GM18520 (cell line): ENCODE data around the gene SPATA13.

Experiments
- ATAC-seq: cut with Tn5 transposase; IDR thresholded peaks from one replicate; pipeline ENCODE4 v1.9.1; 2021; ENCODE audit not compliant: unreplicated experiment

SPATA13 gene

DNA sequence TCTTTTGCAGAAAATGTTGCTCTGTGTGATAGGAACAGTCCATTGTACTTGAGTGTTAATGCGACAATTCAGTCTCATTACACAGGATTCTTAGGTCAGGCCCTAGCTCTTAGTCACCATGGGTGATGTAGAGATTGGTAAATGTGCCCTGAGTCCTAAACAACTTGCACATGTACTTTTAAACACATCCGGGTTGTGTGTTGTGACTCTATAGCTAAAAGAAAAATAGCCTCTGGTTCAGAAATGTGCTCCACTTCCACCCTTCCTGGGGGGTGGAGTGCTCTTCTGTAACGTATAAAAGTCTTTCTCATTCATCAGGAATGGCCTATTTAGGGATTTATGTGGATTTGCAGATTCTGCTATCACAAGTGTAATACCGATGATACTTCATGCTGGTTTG lies 5.2 kb downstream of the SPATA13 start:
- no peak for ATAC-seq

DNA sequence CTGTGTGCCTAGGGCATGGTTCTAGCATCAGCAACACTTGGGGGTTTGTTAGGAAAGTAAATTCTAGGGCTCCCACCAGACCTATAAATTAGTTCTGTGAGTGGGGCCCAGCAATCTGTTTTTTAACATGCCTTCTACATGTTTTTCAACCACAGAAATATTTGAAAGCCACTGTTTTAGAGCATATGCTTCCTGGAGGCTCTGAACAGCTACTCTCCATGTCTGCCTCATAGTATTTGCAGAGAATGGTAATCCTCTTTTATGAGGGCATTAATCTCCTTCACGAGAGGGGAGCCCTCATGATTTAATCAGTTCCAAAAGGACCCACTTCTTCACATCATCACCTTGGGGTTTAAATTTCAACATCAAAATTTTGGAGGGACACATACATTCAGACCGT lies 6.0 kb downstream of the SPATA13 start:
- no peak for ATAC-seq

DNA sequence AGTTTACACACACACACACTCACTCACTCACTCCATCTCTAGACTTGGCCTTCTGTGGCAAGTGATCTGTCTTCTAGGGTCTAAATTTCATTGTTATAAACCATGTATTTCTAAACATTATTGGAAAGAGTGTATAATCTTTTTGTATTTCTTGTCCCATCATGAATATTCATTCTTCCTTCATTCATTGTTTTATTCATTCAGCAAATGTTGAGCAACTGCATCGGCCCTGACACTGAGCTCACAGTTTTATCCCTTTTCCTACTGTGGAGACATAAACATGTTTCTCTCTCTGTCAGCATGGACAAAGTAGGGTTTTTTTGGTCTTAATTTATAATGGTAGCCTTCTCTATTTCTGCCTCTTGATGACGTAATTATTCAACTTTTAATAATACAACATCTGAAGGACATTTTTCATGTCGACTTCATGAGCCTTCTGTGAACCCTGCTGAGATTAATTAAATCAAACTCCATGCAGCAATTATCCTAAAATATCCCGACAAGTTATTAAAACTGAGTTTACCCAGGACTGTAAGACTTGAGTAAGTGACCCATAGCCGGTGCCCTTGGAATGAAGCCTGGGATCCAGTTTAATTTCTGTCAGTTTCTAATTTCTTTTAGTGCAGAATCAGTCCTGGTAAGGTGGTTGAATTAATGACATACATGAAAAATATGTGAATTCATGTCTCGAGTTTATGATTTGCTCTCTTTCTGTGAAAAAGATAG lies 7.3 kb downstream of the SPATA13 start:
- no peak for ATAC-seq

DNA sequence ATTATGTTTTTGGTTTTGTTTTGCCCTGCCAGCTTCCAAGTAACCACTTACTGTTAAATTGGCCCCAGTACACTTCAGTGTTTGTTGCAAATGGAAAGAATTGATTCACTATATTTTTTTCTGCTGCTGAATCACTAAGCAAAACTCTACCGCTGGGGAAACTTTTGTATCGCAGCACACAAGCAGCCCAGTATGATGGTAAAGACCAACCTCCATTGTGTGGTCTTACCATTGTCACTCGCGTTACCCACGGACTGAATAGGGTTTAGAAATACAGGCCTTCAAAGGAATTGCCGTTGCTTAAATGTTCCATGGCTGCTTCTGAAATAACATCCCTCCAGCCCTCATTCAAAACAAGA lies 7.9 kb downstream of the SPATA13 start:
- no peak for ATAC-seq

DNA sequence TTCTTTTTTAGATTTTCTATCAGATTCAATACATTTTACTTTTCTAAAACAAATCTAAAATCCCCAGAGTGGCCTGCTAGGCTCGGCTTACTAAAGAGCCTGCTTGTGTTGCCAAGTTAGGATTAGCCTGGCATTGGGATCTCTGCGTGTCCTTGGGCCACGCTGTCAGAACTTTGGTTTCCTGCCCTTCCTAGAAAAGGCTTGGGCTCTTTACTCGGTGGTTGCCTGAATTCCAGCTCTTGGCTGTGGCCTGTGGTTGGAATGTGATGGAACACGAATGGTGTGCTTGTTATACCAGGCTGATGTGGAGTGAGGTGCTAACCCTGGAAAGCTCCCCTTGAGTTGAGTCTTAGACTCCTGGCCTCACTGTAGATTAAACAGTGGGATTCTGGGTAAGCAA lies 8.5 kb downstream of the SPATA13 start:
- no peak for ATAC-seq

DNA sequence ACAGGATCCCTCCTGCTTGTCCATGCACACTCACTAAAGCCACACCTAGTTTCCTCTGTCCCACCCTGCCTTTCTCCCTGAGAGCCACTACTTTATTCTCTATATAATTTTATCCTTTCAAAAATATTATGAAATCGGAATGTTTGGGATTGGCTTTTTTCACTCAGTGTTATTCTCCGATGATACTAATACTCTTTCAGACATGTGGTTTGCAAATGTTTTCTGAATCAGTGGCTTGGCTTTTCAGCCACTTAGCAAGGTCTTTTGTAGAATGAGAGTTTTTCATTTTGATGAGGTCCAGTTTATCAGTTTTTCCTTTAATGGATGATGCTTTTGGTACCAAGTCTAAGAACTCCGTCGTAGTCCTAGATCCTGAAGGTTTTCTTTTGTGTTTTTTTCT lies 11.6 kb downstream of the SPATA13 start:
- no peak for ATAC-seq

DNA sequence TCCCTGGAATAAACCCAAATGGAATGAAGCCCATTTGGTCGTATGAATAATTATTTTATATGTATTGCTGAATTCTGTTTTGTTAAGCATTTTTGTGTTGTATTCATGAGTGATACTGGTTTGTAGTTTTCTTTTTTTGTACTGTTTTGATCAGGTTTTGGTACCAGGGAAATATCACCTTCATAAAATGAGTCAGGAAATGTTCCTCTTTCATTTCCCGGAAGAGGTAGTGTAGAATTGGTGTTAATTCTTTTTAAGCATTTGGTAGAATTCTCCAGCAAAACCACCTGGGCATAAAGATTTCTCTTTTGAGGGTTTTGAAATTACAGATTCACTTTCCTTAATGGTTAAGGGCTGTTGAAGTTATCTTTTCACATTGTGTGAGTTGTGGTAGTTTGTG lies 13.3 kb downstream of the SPATA13 start:
- ATAC-seq: no peak

DNA sequence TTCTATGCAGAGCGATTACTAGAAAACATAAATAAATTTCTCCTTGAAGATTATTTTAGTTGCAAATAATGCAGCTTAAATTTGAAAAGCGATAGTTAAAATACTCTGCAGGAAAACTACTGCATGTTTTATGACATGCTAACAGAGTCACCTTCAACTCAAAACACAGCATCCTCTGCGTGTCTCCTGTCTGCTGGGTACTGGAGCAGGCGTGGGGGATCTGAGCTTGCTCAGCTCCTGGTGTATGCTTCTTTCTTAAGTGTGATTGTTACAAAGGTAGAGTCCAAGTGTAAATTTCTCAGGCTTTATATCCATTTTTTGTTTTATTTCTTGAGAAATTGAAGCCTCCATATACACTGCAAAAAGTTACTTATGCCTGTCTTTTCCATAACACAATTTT lies 15.3 kb downstream of the SPATA13 start:
- ATAC-seq: no peak

DNA sequence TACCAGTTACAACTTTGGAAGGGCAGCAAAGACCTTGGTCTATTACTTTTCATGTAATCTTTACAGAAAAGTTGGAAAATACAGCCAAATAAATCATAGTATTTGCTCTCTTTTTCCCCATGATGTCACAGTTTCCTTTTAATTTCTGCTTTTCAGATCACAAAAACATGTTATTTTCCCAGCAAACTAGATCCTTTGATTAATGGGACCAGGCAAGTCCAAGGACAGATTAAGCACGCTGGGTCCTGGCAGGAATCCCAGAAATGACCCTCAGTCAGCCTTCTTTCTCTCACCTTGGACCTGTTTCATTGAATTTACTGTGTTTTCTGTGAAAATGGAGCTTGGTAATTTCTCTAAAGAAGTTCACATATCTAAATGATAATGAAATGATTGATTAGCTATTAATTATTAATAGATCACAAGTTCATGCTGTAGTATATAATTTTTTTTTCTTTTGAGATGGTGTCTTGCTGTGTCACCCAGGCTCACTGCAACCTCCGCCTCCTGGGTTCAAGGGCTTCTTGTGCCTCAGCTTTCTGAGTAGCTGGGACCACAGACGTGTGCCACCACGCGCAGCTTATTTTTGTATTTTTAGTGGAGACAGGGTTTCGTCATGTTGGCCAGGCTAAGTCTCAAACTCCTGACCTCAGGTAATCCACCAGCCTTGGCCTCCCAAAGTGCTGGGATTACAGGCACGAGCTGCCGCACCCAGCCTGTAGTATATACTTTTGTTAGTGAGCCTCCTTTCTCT lies 16.0 kb downstream of the SPATA13 start:
- ATAC-seq: no peak

DNA sequence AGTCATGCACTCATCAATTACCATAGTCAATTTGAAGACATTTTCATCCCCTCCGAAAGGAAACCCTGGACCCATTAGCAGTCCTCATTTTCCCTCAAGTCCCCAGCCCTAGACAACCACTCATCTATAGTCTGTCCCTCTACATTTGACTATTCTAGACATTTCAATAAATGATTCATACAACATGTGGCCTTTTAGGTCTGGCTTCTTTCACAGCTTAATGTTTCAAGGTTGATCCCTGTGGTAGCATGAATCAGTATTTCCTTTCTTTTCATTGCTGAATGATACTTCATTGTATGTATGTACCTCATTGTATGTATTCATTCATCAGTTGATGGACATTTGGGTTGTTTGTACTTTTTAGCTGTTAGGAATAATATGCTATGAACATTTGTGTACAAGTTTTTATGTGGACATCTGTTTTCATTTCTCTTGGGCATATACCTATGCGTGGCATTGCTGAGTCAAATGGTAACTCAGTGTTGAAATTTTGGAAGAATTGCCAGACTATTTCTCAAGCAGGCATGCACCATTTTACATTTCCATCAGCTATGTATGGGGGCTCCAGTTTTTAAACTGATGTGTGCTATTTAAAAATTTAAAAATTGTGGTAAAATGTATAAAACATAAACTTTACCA lies 18.4 kb downstream of the SPATA13 start:
- no peak for ATAC-seq

DNA sequence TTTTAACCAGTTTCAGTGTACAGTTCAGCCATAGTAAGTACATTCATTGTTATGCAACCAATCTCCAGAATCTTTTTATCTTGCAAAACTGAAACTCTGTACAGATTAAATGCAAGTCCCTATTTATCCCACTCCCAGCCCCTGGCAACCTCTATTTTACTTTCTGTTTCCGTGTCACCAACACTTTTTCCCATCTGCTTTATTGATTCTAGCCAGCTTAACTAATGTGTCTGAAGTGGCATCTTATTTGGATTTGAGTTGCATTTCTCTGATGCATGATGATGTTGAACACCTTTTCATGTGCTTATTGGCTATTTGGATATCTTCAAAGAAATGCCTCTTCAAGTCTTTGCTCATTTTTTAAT lies 18.9 kb downstream of the SPATA13 start:
- no peak for ATAC-seq

DNA sequence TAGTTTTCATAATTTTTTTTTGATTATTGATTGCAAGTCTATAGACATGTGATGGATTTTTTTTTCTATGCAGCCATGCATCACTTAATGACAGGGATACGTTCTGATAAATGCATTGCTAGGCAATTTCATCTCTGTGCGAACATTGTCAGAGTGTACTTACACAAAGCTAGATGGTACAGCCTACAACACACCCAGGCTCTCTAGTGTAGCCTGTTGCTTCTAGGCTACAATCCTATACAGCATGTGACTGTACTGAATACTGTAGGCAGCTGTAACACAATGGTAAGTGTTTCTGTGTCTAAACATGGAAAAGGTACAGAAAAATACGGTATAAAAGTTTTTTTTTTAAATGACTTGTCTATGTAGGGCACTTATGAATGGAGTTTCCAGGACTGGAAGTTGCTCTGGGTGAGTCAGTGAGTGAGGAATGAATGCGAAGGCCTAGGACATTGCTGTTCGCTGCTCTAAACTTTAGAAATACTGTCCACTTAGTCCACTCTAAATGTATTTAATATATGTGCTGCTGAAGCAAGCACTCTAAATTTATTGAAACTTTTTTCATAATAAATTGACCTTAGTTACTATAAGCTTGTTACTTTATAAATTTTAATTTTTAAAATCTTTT lies 20.3 kb downstream of the SPATA13 start:
- ATAC-seq: no peak

DNA sequence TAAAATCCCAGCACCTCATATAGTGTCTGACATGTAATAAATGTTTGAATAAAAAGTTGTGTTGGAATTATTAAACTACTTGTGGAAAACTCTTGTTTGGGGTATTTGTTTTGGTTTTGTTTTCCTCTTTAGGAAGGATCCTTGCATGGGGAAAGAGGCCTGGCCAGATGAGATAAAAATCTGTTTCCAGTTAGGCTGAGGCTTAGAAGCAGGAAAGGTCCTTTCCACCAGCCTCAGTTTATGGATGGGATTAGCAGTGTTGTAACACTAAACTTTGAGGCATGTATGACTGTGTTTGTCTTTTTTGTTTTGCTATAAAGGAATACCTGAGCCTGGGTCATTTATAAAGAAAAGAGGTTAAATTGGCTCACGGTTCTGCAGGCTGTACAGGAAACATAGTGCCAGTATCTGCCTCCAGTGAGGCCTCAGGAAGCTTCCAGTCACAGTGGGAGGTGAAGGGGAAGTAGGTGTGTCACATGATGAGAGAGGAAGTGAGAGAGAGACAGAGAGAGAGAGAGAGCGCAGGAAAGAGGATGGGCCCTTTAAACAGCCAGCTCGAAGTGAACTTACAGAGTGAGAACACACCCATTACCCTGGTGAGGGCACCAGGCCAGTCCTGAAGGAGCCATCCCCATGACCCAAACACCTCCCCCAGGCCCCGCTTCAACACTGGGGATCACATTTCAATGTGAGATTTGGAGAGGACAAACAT lies 21.6 kb downstream of the SPATA13 start:
- no peak for ATAC-seq

DNA sequence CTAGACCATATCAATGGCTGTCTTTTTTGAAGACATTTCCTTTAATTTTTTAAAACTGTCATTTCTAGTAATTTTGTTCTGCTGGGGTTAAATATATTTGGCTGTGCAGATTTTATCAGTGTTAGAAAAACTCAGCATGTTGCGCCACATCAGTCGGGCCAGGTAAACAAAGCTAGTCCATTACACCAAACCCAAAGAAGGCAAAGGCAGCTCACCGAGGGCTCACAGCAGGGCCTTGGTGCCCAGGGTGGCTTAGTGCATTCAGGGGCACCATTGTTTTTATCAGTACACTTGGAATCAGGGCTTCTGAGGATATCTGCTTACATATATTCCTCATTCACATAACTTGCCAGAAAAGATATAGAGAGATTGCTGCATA lies 22.2 kb downstream of the SPATA13 start:
- no peak for ATAC-seq

DNA sequence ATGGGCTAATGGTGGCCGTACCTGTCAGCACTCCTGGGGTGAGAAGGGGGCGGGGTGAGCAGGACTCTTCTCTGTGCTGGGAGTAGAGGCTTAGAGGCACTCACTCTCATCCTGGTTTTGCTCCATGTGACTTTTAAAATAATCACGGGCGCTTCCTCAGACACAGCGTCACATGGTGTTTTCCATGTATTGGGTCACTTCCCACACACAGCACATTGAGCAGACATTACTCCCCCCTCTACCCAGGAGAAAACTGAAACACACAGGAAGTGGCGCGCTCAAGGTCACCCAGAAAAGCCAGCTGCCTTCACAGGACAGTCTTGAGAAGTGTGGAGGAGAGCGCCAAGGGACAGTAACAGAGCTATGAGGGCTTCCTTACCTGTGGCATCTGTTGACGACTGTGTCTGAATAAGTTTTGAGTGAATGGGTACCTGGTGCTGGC lies 23.2 kb downstream of the SPATA13 start:
- no peak for ATAC-seq

DNA sequence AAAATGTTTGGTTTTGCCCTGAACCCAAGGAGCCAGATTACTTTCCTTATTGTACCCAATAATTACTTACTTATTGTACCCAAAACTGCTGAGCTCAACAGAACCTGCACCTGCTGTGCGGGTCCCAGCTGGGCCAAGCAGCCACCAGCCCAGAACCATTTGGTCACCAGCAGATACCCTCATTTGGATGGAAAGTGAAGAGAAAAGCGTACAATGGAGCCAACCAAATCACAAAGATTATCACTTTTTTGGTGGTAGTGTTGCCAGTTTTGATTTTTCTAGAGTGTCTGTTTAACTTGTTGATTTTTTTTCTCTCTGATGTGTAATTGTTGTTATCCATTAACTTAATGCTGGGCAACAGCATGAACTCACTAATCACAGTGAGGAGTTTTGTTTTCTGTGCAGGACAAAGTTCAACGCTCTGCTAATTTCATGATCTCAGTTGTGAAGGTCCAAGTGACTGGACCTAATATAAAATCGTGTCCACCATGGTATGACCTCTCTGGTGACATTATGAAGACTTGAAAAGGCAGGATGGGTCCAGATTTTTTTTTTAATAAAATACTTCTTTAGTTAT lies 23.8 kb downstream of the SPATA13 start:
- no peak for ATAC-seq

DNA sequence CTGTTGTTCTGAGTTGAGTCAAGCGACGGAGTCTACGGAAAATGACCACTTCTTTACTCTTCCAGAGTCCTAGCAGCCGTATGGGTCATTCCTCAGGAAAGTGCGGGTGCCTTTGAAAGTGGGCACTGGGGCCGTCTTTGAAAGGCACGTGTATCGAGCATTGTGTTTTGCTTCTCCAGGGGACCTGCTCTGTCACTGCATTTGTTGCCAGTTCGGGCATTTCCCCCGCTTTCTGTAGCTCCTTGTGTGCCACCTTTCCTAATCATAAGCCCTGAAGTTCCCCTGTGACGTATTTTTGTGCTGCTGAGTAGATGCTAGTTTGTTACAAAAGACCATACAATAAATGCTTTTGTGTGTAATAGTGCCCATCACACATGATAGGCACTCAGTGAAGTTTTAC lies 24.4 kb downstream of the SPATA13 start:
- ATAC-seq: no peak

DNA sequence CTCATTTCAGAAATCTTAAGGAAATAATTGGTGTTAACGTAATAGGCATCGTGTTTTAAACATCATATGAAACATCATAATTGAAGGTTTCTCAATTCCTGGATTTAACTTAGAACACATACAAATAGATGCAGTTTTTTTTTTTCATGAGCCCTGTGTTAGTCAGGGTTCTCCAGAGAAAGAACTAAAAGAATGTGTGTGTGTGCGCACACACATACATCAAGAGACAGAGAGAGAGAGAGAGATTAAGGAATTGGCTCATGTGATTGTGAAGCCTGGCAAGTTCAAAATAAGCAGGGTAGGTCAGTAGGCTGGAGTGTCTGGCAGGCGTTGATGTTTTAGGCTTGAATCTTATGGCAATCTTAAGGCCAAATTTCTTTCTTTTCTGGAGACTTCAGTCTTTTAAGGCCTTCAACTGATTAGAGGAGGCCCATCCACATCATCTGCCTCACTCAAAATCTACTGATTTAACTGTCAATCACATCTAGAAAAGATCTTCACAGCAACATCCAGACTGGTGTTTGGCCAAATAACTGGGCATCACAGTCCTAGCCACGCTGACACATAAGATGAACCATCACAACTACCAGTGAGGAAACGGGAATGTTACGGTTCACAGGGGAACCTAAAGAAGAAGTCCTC lies 25.2 kb downstream of the SPATA13 start:
- no peak for ATAC-seq

DNA sequence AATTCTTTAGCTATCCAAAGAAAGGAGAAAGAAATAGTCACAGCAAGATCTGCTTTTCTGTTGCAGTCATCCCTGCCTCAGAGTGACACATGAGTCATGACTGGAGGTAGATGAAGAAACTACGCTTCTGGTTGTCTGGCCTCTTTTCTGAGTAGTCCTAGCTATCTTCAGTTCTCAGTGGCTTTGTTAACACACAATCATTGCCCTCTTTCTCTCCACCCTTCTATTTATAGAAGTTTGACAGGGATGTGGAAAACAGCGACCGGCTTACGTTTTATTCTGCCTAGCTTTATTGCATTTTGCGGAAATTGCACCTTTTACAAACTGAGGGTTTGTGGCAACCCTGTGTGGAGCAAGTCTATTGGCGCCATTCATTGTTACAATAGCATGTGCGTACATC lies 26.7 kb downstream of the SPATA13 start:
- ATAC-seq: no peak

DNA sequence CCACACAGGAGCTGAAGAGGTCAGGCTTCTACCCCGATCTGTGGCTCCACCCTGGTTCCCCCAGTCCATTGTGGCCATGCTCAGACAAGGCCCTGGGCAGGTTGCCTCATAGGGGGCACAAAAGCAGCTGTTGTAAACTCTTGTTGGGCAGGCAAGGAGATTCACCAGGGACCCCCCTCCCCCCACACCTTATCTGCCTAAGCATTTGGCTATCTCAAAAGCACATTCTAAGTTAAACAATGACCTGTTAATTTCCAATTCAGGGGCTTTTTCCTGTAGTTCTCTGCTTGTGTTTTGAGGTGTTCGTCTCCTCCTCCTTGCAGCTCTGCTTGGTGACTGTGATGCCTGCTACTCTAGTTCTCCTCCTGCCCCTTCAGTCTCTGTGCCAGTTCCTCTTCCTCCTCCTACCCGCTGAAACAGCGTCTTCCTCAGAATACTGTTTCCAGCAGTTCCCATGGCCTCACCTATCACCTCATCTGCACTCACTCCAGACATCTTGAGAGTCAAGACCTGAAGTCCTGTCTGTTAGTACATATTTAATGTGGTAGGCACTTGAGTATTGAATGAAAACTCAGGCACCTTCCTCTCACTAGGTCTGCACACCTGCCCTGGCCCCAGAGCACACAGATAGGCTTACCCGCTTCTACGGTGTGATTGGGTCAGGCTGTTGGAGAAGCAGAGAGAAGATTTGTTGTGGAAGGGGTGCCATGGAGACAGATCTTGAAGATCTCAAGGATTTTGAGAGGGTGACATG lies 31.7 kb downstream of the SPATA13 start:
- no peak for ATAC-seq
